Measurements from ENCODE around the gene OCIAD2.

The OCIAD2 gene

GRCh38 chr4:48906206-48907173 lies at the start of gene OCIAD2:
Gene OCIAD2, minus strand, starts transcription at chr4:48906774. Its CDS starts 2,225 bp downstream, at chr4:48904549.
- DNase-seq (ENCODE audit: low read depth in 1 of 2, low spot score in 1 of 2), result peak; percentile 67 to 84
- no peak for TF ChIP-seq JUND (IDR thresholded peaks at IDR 0.05; ENCODE audit: low read depth)
- in situ Hi-C loops (cut with HindIII; ENCODE audit: low pct_unique_long_range_greater_than_20kb, low sequenced_read_pairs), result no loop called here

DNA sequence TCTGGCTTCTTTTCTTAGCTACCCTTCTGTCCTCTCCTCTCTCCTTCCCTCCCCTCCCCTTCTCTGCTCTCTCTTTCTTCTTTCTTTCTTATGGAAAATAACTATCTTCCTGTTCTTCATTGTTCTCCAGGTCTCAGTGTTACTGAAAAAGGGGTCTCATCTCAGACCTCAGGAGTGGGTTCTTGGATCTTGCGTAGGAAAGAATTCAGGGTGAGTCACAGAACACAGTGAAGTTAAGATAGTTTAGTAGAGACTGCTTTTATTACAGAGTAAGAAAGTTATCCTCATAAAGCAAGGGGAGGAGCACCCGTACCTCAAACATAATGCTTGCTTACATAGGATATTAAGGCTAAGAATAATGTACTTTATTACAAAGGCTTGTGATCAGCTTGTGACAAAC lies 47.7 kb upstream of the OCIAD2 start:
- no peak for TF ChIP-seq JUND (IDR thresholded peaks at IDR 0.05; ENCODE audit: low read depth)
- in situ Hi-C loops (cut with HindIII; ENCODE audit: low pct_unique_long_range_greater_than_20kb, low sequenced_read_pairs), result no loop called here
- DNase-seq (ENCODE audit: low read depth in 1 of 2, low spot score in 1 of 2), result no peak

- in situ Hi-C loops (cut with HindIII; ENCODE audit: low pct_unique_long_range_greater_than_20kb, low sequenced_read_pairs), result no loop called here
- DNase-seq (ENCODE audit: low read depth in 1 of 2, low spot score in 1 of 2), result no peak
- no peak for TF ChIP-seq JUND (IDR thresholded peaks at IDR 0.05; ENCODE audit: low read depth)
Measured at GRCh38 chr4:48949518-48950219, 43.1 kb upstream of the OCIAD2 start.

GRCh38 chr4:48949086-48949485 lies 42.5 kb upstream of the OCIAD2 start:
- DNase-seq (ENCODE audit: low read depth in 1 of 2, low spot score in 1 of 2), result no peak
- in situ Hi-C loops (cut with HindIII; ENCODE audit: low pct_unique_long_range_greater_than_20kb, low sequenced_read_pairs), result no loop called here
- TF ChIP-seq JUND (IDR thresholded peaks at IDR 0.05; ENCODE audit: low read depth), result no peak

DNA sequence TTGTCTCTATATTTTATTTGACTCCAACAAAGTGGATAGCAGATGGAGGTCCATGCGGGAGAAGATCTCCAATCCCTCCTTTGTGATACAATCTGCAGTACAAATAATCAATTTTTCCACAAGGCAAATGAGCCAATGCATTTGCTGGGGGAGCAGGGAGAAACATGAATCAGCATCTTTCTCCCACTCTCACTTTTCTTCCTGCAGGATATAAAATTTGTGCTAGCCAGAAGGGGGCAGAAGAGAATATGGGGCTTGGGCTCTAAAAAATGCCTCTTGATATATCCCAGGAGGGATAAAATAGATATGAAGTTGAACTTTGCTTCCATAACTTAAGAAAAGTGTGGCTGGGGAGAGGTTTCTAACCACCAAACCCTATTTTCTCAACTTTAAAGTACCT lies 41.2 kb upstream of the OCIAD2 start:
- TF ChIP-seq JUND (IDR thresholded peaks at IDR 0.05; ENCODE audit: low read depth), result no peak
- in situ Hi-C loops (cut with HindIII; ENCODE audit: low pct_unique_long_range_greater_than_20kb, low sequenced_read_pairs), result no loop called here
- DNase-seq (ENCODE audit: low read depth in 1 of 2, low spot score in 1 of 2), result no peak

DNA sequence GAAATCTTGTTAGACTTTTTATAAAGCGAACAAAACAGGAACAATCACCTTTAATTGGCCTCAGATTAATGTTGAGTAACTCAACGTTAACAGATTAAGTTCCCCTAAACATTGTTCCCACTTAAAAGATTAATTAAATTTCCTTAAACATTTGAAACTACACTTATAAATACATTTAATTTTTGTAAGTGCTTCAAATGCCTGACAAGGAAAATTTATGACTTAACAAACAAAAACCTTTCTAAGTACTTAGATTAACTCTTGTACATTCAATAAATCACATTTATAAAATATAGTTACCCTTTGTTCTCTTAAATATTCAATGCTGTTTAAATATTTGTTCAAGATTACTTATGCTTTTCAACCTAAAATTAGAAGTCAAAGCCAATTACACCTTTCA lies 39.4 kb upstream of the OCIAD2 start:
- no peak for DNase-seq (ENCODE audit: low read depth in 1 of 2, low spot score in 1 of 2)
- no peak for TF ChIP-seq JUND (IDR thresholded peaks at IDR 0.05; ENCODE audit: low read depth)
- in situ Hi-C loops (cut with HindIII; ENCODE audit: low pct_unique_long_range_greater_than_20kb, low sequenced_read_pairs), result no loop called here

DNA sequence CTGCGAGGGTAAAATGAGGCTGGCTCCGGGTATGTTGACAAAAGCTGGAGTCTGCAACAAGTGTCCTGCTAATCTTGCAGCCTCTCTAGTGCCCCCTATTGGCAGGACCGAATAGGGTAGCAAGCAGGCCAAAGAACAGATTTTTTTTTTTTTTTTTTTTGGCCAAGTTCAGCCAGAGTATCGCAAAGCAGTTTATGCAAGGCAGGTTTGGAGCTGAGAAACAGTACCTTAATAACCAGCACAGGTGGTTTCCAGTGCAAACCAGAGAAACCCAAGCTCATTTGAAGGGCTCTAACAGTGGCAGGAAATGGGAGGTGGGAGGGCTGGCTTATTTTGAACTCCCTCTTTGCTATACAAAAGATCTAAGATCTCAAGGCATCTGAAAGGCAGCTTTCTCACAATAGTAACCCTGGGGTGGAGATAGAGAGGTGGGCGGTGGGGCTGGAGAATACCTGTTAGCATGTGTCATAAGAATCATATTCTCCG lies 38.2 kb upstream of the OCIAD2 start:
- in situ Hi-C loops (cut with HindIII; ENCODE audit: low pct_unique_long_range_greater_than_20kb, low sequenced_read_pairs), result no loop called here
- DNase-seq (ENCODE audit: low read depth in 1 of 2, low spot score in 1 of 2), result peak in 1 of 2 experiments; percentile 33

GRCh38 chr4:48944252-48944651 lies 37.7 kb upstream of the OCIAD2 start:
- no peak for TF ChIP-seq JUND (IDR thresholded peaks at IDR 0.05; ENCODE audit: low read depth)
- in situ Hi-C loops (cut with HindIII; ENCODE audit: low pct_unique_long_range_greater_than_20kb, low sequenced_read_pairs), result no loop called here
- DNase-seq (ENCODE audit: low read depth in 1 of 2, low spot score in 1 of 2), result no peak

More for the DNA sequence above, 38.2 kb upstream of the OCIAD2 start:
- TF ChIP-seq JUND (IDR thresholded peaks at IDR 0.05; ENCODE audit: low read depth), result no peak

DNA sequence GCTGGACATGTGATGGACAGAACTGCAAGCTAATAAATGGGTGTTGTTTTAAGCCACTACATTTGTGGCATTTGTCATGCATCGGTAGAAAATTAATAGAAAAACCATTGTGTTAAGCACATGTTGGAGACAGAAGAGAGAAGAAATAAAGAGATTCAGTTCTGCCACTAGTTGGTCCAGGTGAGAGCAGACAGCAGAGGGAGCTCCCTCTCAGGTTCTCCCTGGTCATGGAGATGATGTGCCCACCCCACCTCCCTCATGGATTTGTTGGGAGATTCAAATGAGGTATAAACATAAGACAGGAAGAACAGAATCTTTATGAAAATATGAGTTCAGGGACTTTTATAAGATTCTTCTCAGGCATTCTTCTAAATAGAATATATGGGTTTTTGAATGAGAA lies 36.8 kb upstream of the OCIAD2 start:
- in situ Hi-C loops (cut with HindIII; ENCODE audit: low pct_unique_long_range_greater_than_20kb, low sequenced_read_pairs), result no loop called here
- no peak for TF ChIP-seq JUND (IDR thresholded peaks at IDR 0.05; ENCODE audit: low read depth)
- peak; percentile 11 to 68 for DNase-seq (ENCODE audit: low read depth in 1 of 2, low spot score in 1 of 2)

DNA sequence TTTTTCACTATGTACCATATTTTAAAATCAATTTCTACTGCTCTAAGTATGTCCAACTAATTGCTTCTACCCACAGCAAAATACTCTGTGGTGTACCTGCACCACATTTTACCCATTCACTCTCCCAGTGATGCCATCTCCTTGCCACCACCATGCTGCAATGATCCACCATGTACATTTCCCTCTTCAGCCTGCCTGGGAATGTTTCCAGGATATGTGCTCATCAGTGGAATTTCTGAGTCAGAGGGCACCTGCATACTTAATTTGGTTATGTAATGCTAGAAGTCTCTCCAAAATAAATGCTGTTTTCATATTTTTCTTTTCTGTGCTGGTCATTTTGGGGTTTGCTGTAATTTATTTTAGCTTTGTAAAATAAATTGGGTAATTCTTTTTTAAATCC lies 33.2 kb upstream of the OCIAD2 start:
- DNase-seq (ENCODE audit: low read depth in 1 of 2, low spot score in 1 of 2), result peak in 1 of 2 experiments; percentile 54
- TF ChIP-seq JUND (IDR thresholded peaks at IDR 0.05; ENCODE audit: low read depth), result no peak
- in situ Hi-C loops (cut with HindIII; ENCODE audit: low pct_unique_long_range_greater_than_20kb, low sequenced_read_pairs), result no loop called here

GRCh38 chr4:48938831-48939230 lies 32.3 kb upstream of the OCIAD2 start:
- no peak for DNase-seq (ENCODE audit: low read depth in 1 of 2, low spot score in 1 of 2)
- TF ChIP-seq JUND (IDR thresholded peaks at IDR 0.05; ENCODE audit: low read depth), result no peak
- in situ Hi-C loops (cut with HindIII; ENCODE audit: low pct_unique_long_range_greater_than_20kb, low sequenced_read_pairs), result no loop called here

DNA sequence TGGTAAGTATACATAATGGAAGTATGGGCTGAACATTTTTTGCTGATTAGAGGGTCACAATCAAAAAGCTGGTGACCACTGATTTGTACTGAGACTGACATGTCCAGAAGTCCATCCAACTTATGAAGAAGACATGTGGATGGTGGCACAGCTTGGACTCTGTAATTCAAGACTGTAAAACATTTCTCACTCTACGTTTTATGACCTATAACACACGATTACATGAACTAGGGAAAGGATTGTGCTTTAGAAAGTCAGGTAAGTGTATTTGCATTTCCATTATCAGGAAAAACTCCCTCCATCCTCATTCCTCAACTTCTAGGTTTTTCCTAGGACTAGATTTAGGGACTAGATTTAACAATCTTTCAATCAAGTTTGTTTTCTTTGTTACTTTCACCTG lies 30.5 kb upstream of the OCIAD2 start:
- DNase-seq (ENCODE audit: low read depth in 1 of 2, low spot score in 1 of 2), result no peak
- in situ Hi-C loops (cut with HindIII; ENCODE audit: low pct_unique_long_range_greater_than_20kb, low sequenced_read_pairs), result no loop called here
- no peak for TF ChIP-seq JUND (IDR thresholded peaks at IDR 0.05; ENCODE audit: low read depth)

DNA sequence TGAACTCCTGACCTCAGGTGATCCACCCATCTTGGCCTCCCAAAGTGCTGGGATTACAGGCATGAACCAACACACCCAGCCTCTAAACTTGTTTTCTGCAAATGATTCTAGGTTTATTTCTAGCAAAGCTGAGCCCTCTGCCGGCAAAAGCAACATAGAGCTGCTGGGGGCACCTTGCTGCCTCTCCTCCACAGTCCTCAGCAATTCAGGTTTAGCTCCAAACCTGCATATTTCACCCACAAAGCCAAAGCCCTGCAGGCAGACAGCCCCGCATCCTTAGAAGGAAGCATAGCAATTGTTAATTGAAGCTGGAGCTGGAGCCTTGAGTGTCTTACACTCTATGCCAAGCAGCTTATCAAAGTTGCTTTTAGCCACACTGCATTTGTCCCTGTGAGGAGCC lies 24.9 kb upstream of the OCIAD2 start:
- in situ Hi-C loops (cut with HindIII; ENCODE audit: low pct_unique_long_range_greater_than_20kb, low sequenced_read_pairs), result no loop called here
- TF ChIP-seq JUND (IDR thresholded peaks at IDR 0.05; ENCODE audit: low read depth), result no peak
- peak in 1 of 2 experiments; percentile 32 for DNase-seq (ENCODE audit: low read depth in 1 of 2, low spot score in 1 of 2)
